K562 (cell line): ENCODE results near the gene MTFR2. TPM values are rescaled to one million over a fixed set of nuclear protein-coding genes. Genes with fewer than 3 reads are reported as not detected.
A peak's percentile ranks its signal among the peaks of the same experiment; 100 is the strongest.

Experiments used
- CEBPB ChIP-seq: fragments of 450-650 bp; IDR thresholded peaks from 2 replicates; pipeline ENCODE4 v1.6.1; 2016; ENCODE audit warnings: missing genetic modification characterization, missing compliant biosample characterization
- CHD2 ChIP-seq: IDR thresholded peaks from 2 replicates; pipeline ENCODE4 v1.6.1; 2011; ENCODE audit warnings: low read depth, low read length
- CREB1 ChIP-seq, 2 experiments: sonication (generic) in 1 of 2; formaldehyde crosslinking in 1 of 2; IDR thresholded peaks; 2 replicates each; pipeline versions ENCODE4 v1.6.1 to v1.8.0; 2012 to 2022; ENCODE audit warnings: inconsistent platforms in 1 of 2, mild to moderate bottlenecking in 1 of 2, missing genetic modification reagents in 1 of 2, moderate library complexity in 1 of 2
- CXXC5 ChIP-seq: fragments of 250-450 bp; sonication (Bioruptor Pico); IDR thresholded peaks from 2 replicates; pipeline ENCODE4 v1.8.0; 2022; ENCODE audit warnings: inconsistent platforms, mild to moderate bottlenecking, moderate library complexity
- ELF2 ChIP-seq: fragments of 250-450 bp; sonication (Bioruptor Pico); IDR thresholded peaks from 2 replicates; pipeline ENCODE4 v1.5.0; 2021; ENCODE audit warnings: mild to moderate bottlenecking
- JUND ChIP-seq, 2 experiments: IDR thresholded peaks; 2 replicates in 1 of 2; 3 replicates in 1 of 2; pipeline ENCODE4 v1.6.1; 2011; ENCODE audit warnings: borderline replicate concordance in 2 of 2, low read depth in 2 of 2, low read length in 2 of 2, improper control_type of control experiment in 1 of 2, missing biosample characterization in 1 of 2, missing genetic modification characterization in 1 of 2, missing genetic modification reagents in 1 of 2
- NRF1 ChIP-seq, 2 experiments: fragments of 450-650 bp; IDR thresholded peaks in 1 of 2; conservative IDR thresholded peaks in 1 of 2; 2 replicates each; pipeline ENCODE4 v1.6.1; 2014; ENCODE audit warnings: mild to moderate bottlenecking in 2 of 2
- TFE3 ChIP-seq: fragments of 450-650 bp; formaldehyde crosslinking; IDR thresholded peaks from 2 replicates; pipeline ENCODE4 v1.4.0; 2020; ENCODE audit warnings: mild to moderate bottlenecking, mixed read lengths
- YY1 ChIP-seq, 3 experiments: IDR thresholded peaks; 2 replicates each; pipeline ENCODE4 v1.6.1; 2011; ENCODE audit warnings: low read length in 2 of 3, mild to moderate bottlenecking in 2 of 3, moderate library complexity in 2 of 3, borderline replicate concordance in 1 of 3, control low read depth in 1 of 3, low read depth in 1 of 3; ENCODE audit not compliant: insufficient read depth in 3 of 3, insufficient replicate concordance in 2 of 3, control insufficient read depth in 1 of 3, insufficient read length in 1 of 3; ENCODE audit errors: extremely low read depth in 1 of 3
- ZNF408 ChIP-seq: fragments of 250-450 bp; sonication (Bioruptor Pico); IDR thresholded peaks from 2 replicates; pipeline ENCODE4 v1.4.0; 2020; ENCODE audit warnings: low read depth, mild to moderate bottlenecking, moderate library complexity
- polyA plus RNA-seq, 8 experiments: library from polyadenylated mRNA; depleted of rRNA in 4 of 8; stranded (reverse) in 5 of 8; unstranded in 3 of 8; fragments of >200 nt; fragmentation: Nextera tagmentation in 2 of 8; fragmentation: Illumina TruSeq in 1 of 8; extraction: Ambion mirVana in 2 of 8; extraction: Trizol in 1 of 8; gene quantifications; 2 replicates each; pipeline versions ENCODE4 v1.2.1 to v1.2.3, GENCODE V29; 2011 to 2014; ENCODE audit warnings: inconsistent platforms in 1 of 8, missing spikeins in 1 of 8
- total RNA-seq, 7 experiments: library from RNA; depleted of rRNA in 6 of 7; stranded (reverse); fragments of >200 nt in 6 of 7; fragmentation: Illumina TruSeq in 2 of 7; extraction: Trizol in 2 of 7; gene quantifications; 2 replicates each; pipeline versions ENCODE4 v1.2.1 to v1.2.3, GENCODE V29; 2011 to 2021; ENCODE audit warnings: low replicate concordance in 1 of 7
- TF ChIP-seq, protein P1 (sequence below): fragments of 250-450 bp; sonication (Bioruptor Pico); IDR thresholded peaks from 2 replicates; pipeline ENCODE4 v1.5.0; 2021; ENCODE audit warnings: mild to moderate bottlenecking, moderate library complexity
- TF ChIP-seq, protein P2 (sequence below): fragments of 250-450 bp; sonication (Bioruptor Pico); IDR thresholded peaks from 2 replicates; pipeline ENCODE4 v1.8.0; 2021; ENCODE audit warnings: borderline replicate concordance, mild to moderate bottlenecking, moderate library complexity; ENCODE audit not compliant: poor library complexity, severe bottlenecking
- TF ChIP-seq, protein P3 (sequence below): fragments of 450-650 bp; formaldehyde crosslinking; IDR thresholded peaks from 2 replicates; pipeline ENCODE4 v1.4.0; 2020; ENCODE audit warnings: mild to moderate bottlenecking, moderate library complexity
- TF ChIP-seq, protein P4 (sequence below): fragments of 250-450 bp; sonication (Bioruptor Pico); IDR thresholded peaks from 2 replicates; pipeline ENCODE4 v1.8.0; 2021; ENCODE audit warnings: moderate library complexity, mild to moderate bottlenecking, inconsistent platforms

The MTFR2 gene
- total and polyA plus RNA-seq, 9 of the 15 experiments (the other 6 are each of a cell fraction or from before 2014, with no cell fraction given), result 10.1 to 63.3 (median 45.9) TPM

DNA sequence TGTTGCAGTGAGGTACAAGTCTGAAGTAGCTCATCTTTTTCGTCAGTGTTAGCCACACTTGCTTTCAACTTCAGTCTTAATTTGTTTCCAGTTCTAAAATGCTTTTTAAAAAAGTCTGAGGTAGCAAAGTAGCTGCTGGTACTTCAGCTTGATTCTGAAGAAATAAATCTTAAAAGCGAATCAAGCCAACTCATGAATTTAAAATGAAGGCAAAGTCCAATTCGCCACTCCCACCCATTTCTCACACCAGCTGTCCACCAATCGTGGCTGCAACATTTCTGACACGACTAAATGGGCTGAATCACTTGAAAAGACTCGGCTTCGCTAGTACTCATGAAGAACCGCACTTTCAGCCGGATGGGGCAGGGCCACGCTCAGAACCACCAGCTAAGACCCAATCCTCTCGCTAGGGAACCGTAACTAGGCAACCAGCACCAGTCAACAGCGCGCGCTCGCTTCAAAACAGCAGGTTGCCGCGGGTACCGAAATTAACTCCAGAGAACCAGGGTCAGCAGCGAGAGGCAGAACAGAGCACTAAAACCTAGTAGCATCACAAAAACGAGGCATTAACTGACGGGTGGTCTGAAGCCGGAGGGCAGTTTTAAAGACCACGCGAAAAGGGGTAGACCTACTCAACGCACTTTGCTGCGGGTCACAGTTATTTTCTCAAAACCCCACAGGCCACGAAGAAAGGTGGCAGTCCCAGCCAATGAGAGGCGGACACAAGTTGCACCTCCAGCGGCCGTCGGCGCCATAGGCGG, 38.6 kb upstream of the MTFR2 start (continued):
- TF ChIP-seq, protein P1, sequence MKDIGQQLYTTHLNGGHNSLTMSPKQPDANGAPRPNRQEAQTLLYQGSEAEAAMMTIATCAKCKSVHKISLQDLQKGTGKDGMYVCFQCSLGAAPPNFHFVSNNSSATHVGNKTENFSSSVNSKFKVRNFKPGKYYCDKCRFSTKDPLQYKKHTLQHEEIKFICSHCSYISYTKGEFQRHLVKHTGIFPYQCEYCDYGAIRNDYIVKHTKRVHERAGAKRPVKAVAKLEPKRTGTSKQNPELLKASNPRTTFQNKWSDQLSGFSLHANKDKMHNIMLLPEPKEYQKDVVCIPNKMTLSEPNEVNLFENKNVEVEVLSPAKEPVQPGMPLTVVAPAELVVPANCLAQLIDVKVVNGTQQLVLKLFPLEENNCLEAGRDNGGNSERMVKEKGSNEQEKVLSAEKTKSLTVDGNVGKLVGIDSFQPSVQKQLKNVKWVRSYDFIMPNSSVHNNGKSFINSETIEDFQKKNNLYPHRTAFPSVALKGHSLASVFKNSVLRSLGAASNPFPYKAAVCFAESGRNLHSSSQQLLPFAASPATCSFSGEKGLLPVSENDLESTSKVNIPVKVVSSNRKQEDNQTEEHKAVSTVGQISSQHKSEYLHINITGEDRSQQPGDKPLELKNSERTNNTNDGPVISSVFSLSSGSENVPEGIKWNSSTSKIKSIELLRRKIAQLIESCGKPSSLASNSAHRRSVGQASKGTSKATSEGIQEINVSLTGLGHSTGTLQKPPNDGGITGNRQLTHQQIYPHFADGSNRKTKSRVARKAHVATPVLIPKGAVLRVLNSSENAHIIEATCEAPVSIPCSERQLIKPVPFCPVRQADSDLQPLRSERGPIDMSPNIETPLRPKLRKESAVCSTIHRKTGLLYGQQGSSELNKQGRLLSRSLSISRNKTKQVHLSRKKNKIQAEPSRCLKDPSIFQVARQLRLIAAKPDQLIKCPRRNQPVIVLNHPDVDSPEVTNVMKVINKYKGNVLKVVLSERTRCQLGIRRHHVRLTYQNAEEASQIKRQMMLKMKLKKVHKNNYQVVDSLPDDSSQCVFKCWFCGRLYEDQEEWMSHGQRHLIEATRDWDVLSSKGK, result no peak
- TF ChIP-seq ZNF408 (CRISPR knock-in tag), result no peak
- TF ChIP-seq CEBPB (tag), result no peak
- TF ChIP-seq, protein P2, sequence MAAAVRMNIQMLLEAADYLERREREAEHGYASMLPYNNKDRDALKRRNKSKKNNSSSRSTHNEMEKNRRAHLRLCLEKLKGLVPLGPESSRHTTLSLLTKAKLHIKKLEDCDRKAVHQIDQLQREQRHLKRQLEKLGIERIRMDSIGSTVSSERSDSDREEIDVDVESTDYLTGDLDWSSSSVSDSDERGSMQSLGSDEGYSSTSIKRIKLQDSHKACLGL (CRISPR knock-in tag), result no peak
- TF ChIP-seq, protein P3, sequence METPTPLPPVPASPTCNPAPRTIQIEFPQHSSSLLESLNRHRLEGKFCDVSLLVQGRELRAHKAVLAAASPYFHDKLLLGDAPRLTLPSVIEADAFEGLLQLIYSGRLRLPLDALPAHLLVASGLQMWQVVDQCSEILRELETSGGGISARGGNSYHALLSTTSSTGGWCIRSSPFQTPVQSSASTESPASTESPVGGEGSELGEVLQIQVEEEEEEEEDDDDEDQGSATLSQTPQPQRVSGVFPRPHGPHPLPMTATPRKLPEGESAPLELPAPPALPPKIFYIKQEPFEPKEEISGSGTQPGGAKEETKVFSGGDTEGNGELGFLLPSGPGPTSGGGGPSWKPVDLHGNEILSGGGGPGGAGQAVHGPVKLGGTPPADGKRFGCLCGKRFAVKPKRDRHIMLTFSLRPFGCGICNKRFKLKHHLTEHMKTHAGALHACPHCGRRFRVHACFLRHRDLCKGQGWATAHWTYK (CRISPR knock-in tag), result no peak; the same call in 1 of the 2 replicates
- TF ChIP-seq NRF1 (conservative IDR thresholded peaks at IDR 0.05 in 1 of 2, IDR thresholded peaks at IDR 0.05 in 1 of 2), result no peak
- TF ChIP-seq, protein P4, sequence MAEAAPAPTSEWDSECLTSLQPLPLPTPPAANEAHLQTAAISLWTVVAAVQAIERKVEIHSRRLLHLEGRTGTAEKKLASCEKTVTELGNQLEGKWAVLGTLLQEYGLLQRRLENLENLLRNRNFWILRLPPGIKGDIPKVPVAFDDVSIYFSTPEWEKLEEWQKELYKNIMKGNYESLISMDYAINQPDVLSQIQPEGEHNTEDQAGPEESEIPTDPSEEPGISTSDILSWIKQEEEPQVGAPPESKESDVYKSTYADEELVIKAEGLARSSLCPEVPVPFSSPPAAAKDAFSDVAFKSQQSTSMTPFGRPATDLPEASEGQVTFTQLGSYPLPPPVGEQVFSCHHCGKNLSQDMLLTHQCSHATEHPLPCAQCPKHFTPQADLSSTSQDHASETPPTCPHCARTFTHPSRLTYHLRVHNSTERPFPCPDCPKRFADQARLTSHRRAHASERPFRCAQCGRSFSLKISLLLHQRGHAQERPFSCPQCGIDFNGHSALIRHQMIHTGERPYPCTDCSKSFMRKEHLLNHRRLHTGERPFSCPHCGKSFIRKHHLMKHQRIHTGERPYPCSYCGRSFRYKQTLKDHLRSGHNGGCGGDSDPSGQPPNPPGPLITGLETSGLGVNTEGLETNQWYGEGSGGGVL (CRISPR knock-in tag), result no peak
- no peak for TF ChIP-seq ELF2 (CRISPR knock-in tag)
- no peak for TF ChIP-seq TFE3 (CRISPR knock-in tag)
- TF ChIP-seq JUND (IDR thresholded peaks at IDR 0.05; ENCODE audit: borderline replicate concordance, low read depth, low read length), result no peak
- no peak for TF ChIP-seq JUND (tag; IDR thresholded peaks at IDR 0.05; ENCODE audit: borderline replicate concordance, low read depth, low read length)
- TF ChIP-seq CXXC5 (CRISPR knock-in tag), result no peak
- TF ChIP-seq YY1 (IDR thresholded peaks at IDR 0.05; ENCODE audit: borderline replicate concordance in 1 of 3, control insufficient read depth in 1 of 3, extremely low read depth in 1 of 3, insufficient read depth in 3 of 3, insufficient read length in 1 of 3, insufficient replicate concordance in 2 of 3, low read depth in 1 of 3, low read length in 2 of 3), result peak in 1 of 3 experiments; percentile 56
- no peak for TF ChIP-seq CREB1 (IDR thresholded peaks at IDR 0.05)
- no peak for TF ChIP-seq CREB1 (CRISPR knock-in tag; IDR thresholded peaks at IDR 0.05)
- TF ChIP-seq CHD2, result no peak
